Central memory CD8-positive, alpha-beta T cell (primary cell): ENCODE data around the gene DCAKD.
A peak's percentile ranks its signal among the peaks of the same experiment; 100 is the strongest.

ENCODE experiments used
- ATAC-seq: fragments of 150-1000 bp; cut with Tn5 transposase; replicated peaks from 2 replicates; pipeline ENCODE4 v1.10.0; 2022; ENCODE audit warnings: mild to moderate bottlenecking, moderate FRiP score, moderate number of reproducible peaks; ENCODE audit not compliant: poor library complexity, severe bottlenecking; ENCODE audit errors: extremely low read depth
- DNase-seq, 2 donors: peaks; one replicate each; pipeline ENCODE4 v3.0.0; 2021; ENCODE audit warnings: low spot score in 2 of 2
- H3K27ac Mint-ChIP-seq: one replicate; pipeline ENCODE4 v1.8.0; 2022; ENCODE audit warnings: low read depth, mild to moderate bottlenecking, moderate library complexity, mixed read lengths
- H3K27me3 Mint-ChIP-seq: one replicate; pipeline ENCODE4 v1.8.0; 2022; ENCODE audit warnings: mixed read lengths
- H3K36me3 Mint-ChIP-seq: one replicate; pipeline ENCODE4 v1.8.0; 2022; ENCODE audit warnings: mild to moderate bottlenecking, moderate library complexity, mixed read lengths; ENCODE audit not compliant: insufficient read depth
- H3K4me1 Mint-ChIP-seq: one replicate; pipeline ENCODE4 v1.8.0; 2022; ENCODE audit warnings: mixed read lengths
- H3K4me3 Mint-ChIP-seq: one replicate; pipeline ENCODE4 v1.8.0; 2022; ENCODE audit warnings: mild to moderate bottlenecking, moderate library complexity, mixed read lengths
- H3K9me3 Mint-ChIP-seq: one replicate; pipeline ENCODE4 v1.8.0; 2022; ENCODE audit warnings: mixed read lengths

DCAKD gene

DNA sequence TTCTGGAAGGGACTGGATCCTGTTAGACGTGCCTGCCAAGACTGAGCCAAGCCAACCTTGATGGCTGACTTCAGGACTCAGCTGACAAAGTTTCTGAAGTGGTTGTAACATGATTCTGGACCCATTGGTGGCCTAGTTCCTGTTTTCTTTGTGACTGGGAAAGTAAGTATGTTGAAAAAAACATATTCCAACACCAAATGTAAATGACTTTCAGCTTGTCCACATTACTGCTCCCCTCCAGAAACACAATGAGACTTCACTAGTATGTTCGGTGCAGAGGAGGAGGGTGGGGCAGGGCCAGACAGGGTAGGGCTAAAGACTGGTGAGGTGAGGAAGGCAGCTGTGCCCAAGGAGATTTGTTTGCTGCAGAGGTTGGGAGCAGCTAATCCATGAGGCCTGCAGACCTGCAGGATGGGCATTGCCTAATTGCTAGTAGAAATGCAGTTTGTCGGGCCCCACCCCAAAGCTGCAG lies 36.1 kb upstream of the DCAKD start:
- ATAC-seq (no peak), DNase-seq (no peak)
- H3K36me3 Mint-ChIP-seq, result peaks cover 64% of the 10 kb centered on the region

DNA sequence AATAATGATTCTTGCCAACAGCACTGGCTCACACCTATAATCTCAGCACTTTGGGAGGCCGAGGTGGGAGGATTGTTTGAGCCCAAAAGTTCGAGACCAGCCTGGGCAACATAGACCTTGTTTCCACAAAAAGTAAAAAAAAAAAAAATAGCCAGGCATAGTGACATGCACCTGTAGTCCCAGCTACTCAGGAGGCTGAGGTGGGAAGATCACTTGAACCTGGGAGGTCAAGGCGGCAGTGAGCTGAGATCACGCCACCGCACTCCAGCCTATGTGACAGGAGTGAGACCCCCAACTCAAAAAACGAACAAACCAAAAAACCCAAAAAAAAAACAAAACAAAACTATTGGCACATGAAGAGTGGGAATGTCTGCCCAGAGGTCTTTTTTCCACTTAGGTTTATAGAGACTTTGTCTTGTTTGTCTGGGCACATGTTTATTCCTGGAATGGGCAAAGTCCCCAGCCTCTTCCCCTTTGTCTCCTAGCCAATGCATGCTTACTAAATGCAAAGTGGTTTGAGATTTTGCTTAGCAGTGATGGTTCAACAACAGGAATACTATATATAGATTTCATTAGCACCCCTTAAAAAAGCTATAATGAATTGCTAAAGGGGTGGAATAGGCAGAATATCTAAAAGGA lies 35.6 kb upstream of the DCAKD start:
- H3K27me3 Mint-ChIP-seq, result no peaks in the 10 kb centered on the region
- no peaks in the 10 kb centered on the region for H3K9me3 Mint-ChIP-seq
- no peak overlapping the region for H3K27ac Mint-ChIP-seq
- DNase-seq (no peak), ATAC-seq (no peak)
- no peak overlapping the region for H3K4me3 Mint-ChIP-seq
- peaks cover 64% of the 10 kb centered on the region for H3K36me3 Mint-ChIP-seq
- no peaks in the 10 kb centered on the region for H3K4me1 Mint-ChIP-seq

More for the DNA sequence above, 36.1 kb upstream of the DCAKD start:
- Mint-ChIP-seq H3K27ac (no peak overlapping the region), H3K9me3 (no peaks in the 10 kb centered on the region), H3K4me3 (no peak overlapping the region), H3K27me3 (no peaks in the 10 kb centered on the region), H3K4me1 (no peaks in the 10 kb centered on the region)

DNA sequence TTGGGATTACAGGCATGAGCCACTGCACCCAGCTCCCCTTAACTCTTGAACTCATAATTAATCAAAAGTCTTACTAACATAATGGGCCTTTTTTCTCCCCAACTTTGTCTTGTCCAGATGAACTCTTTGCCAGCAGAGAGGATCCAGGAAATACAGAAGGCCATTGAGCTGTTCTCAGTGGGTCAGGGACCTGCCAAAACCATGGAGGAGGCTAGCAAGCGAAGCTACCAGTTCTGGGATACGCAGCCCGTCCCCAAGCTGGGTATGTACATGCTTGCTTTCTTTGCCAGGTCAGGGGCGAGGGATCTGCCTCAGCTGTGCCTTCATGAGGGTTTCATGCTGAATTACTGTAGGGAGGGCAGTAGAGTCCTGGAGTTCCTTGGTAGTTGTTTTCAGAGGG lies 35.0 kb upstream of the DCAKD start:
- Mint-ChIP-seq H3K4me3 (no peak overlapping the region), H3K36me3 (peaks cover 63% of the 10 kb centered on the region), H3K27me3 (no peaks in the 10 kb centered on the region), H3K9me3 (no peaks in the 10 kb centered on the region), H3K4me1 (no peaks in the 10 kb centered on the region), H3K27ac (no peak overlapping the region)
- DNase-seq (no peak), ATAC-seq (no peak)

- ATAC-seq (no peak), DNase-seq (no peak)
- H3K4me3 Mint-ChIP-seq, result no peak overlapping the region
- peaks cover 46% of the 10 kb centered on the region for H3K36me3 Mint-ChIP-seq
- H3K27me3 Mint-ChIP-seq, result no peaks in the 10 kb centered on the region
- H3K4me1 Mint-ChIP-seq, result peaks cover 12% of the 10 kb centered on the region
- H3K9me3 Mint-ChIP-seq, result no peaks in the 10 kb centered on the region
- no peak overlapping the region for H3K27ac Mint-ChIP-seq
Measured at GRCh38 chr17:45081047-45081703, 29.7 kb upstream of the DCAKD start.

DNA sequence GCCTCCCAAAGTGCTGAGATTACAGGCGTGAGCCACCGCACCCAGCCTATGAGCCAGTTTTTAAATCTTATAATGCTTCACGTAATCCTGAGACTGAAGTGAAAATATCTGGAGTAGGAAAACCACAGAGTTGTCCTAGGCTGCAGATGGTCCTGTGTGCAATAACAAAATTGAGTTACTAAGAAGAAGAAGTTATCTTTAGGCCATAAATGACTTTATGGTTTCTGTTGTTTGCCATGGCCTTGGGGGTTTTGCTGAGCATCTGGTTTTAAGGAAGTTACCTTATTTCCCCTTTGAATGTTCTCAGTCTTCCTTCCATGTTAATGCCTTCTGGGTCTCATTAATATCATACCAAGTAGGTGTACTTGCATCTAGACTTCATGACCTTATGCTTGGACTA lies 26.2 kb upstream of the DCAKD start:
- H3K4me1 Mint-ChIP-seq, result peaks cover 21% of the 10 kb centered on the region
- DNase-seq, result no peak
- no peak for ATAC-seq
- H3K27ac Mint-ChIP-seq, result no peak overlapping the region
- H3K36me3 Mint-ChIP-seq, result peaks cover 32% of the 10 kb centered on the region
- no peaks in the 10 kb centered on the region for H3K9me3 Mint-ChIP-seq
- no peak overlapping the region for H3K4me3 Mint-ChIP-seq
- no peaks in the 10 kb centered on the region for H3K27me3 Mint-ChIP-seq

- Mint-ChIP-seq H3K27ac (no peak overlapping the region), H3K27me3 (no peaks in the 10 kb centered on the region), H3K4me1 (peaks cover 21% of the 10 kb centered on the region), H3K4me3 (no peak overlapping the region), H3K9me3 (no peaks in the 10 kb centered on the region), H3K36me3 (peaks cover 21% of the 10 kb centered on the region)
- no peak for DNase-seq
- no peak for ATAC-seq
Measured at GRCh38 chr17:45073414-45074070, 22.1 kb upstream of the DCAKD start.

- H3K36me3 Mint-ChIP-seq, result peaks cover 18% of the 10 kb centered on the region
- no peak for ATAC-seq
- DNase-seq, result no peak
- no peak overlapping the region for H3K27ac Mint-ChIP-seq
- H3K4me3 Mint-ChIP-seq, result no peak overlapping the region
- no peaks in the 10 kb centered on the region for H3K27me3 Mint-ChIP-seq
- no peaks in the 10 kb centered on the region for H3K9me3 Mint-ChIP-seq
- peaks cover 19% of the 10 kb centered on the region for H3K4me1 Mint-ChIP-seq
Measured at GRCh38 chr17:45070809-45071208, 19.4 kb upstream of the DCAKD start.

- Mint-ChIP-seq H3K36me3 (peaks cover 18% of the 10 kb centered on the region), H3K27ac (no peak overlapping the region), H3K4me3 (no peak overlapping the region), H3K4me1 (peaks cover 19% of the 10 kb centered on the region), H3K27me3 (no peaks in the 10 kb centered on the region), H3K9me3 (no peaks in the 10 kb centered on the region)
- ATAC-seq, result no peak
- DNase-seq, result no peak
Measured at GRCh38 chr17:45070001-45070400, 18.6 kb upstream of the DCAKD start.

DNA sequence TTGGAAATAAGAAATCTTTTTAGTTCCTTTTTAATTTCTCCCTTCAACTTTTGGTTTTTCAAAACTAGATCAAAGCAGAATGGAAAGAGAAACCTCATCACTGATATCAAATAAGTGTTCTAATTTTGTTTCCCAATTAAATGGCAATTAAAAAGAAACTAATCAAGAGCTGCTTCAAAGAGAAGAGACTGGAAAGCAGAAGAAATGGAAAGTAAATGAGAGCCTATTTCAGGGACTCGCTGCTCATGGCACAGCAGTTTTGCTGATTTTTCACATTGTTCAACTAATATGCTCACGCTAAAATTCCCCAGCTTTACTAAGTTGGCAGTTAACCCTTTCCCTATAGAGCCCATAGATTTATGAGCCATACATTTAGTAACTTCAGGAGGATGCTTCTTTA lies 16.2 kb upstream of the DCAKD start:
- DNase-seq, result no peak
- no peak for ATAC-seq
- peak overlapping the region; percentile 19 for H3K27ac Mint-ChIP-seq
- peaks cover 12% of the 10 kb centered on the region for H3K36me3 Mint-ChIP-seq
- H3K9me3 Mint-ChIP-seq, result no peaks in the 10 kb centered on the region
- H3K27me3 Mint-ChIP-seq, result no peaks in the 10 kb centered on the region
- peaks cover 26% of the 10 kb centered on the region for H3K4me1 Mint-ChIP-seq
- no peak overlapping the region for H3K4me3 Mint-ChIP-seq

DNA sequence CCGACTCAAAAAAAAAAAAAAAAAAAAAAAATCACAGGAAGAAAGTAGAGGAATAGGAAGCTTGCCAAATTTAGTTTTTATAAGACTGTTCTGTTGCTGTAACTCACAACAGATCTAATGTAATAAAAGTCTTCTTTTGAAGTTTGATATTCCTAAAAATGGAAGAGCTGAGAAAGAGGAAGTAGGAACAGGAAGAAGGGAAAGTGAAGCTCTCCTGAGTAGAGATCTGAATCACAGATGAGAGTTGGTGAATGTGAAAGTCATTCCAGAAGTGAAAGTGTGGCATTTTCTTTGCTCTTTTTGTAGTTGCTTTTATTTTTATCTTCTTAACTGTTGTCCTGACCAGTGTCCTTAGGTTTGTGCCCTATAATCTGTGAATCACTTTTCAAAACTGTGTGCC lies 11.8 kb upstream of the DCAKD start:
- Mint-ChIP-seq H3K36me3 (peaks cover 8% of the 10 kb centered on the region), H3K9me3 (no peaks in the 10 kb centered on the region), H3K27me3 (no peaks in the 10 kb centered on the region), H3K4me3 (no peak overlapping the region), H3K4me1 (peaks cover 53% of the 10 kb centered on the region), H3K27ac (no peak overlapping the region)
- ATAC-seq (no peak), DNase-seq (no peak)

- no peak for ATAC-seq
- peak overlapping the region; percentile 88 for H3K4me3 Mint-ChIP-seq
- peaks cover 42% of the 10 kb centered on the region for H3K4me1 Mint-ChIP-seq
Measured at GRCh38 chr17:45061606-45062205, 10.3 kb upstream of the DCAKD start.

DNA sequence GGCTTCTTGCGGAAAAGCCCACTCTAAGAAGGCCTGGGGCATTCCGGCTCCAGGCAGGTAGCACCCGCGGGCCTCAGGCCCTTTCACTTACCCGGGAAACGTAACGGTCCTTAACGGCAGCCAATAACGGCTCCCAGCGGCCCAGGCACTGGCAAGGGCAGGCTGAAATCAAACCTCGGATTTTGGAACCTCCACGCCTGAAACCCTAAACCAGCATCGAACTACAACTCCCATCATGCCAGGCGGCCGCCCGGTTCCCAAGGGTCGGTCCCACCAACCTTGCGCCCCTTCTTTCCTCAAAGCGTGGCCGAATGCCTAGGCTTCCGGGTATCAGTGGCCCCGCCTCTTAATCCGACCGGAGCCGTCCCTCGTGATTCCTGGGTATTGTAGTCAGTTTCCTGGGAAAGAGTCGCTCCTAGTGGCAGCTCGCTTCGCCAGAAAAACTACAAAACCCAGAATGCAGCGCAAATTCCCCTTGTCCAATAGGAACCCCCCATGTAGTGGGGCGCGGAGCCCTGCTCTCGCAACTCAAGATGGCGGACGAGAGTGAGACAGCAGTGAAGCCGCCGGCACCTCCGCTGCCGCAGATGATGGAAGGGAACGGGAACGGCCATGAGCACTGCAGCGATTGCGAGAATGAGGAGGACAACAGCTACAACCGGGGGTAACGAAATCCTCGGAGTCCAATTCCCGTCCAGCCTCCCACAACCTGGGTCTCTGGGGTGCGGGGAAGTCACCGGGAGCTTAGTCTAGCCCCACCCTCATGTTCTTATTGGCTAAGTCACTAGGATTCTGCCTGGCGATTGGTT lies 9.6 kb upstream of the DCAKD start, which contains the start of gene NMT1:
NMT1 (plus strand) TSS at position 521 of the 809 bp plus-strand sequence; CDS start at position 534, 13 bp downstream.
- Mint-ChIP-seq H3K9me3 (no peaks in the 10 kb centered on the region), H3K4me1 (peaks cover 42% of the 10 kb centered on the region), H3K4me3 (peak within 1 kb of the TSS; percentile 88), H3K27ac (peak within 1 kb of the TSS; percentile 96), H3K27me3 (no peaks in the 10 kb centered on the region), H3K36me3 (peaks cover 10% of the 10 kb centered on the region)
- DNase-seq (peak; percentile 89 to 97), ATAC-seq (peak; percentile 91)

More at GRCh38 chr17:45061606-45062205, 10.3 kb upstream of the DCAKD start:
- H3K27ac Mint-ChIP-seq, result peak overlapping the region; percentile 96
- H3K36me3 Mint-ChIP-seq, result peaks cover 10% of the 10 kb centered on the region
- no peaks in the 10 kb centered on the region for H3K9me3 Mint-ChIP-seq
- no peak for DNase-seq
- no peaks in the 10 kb centered on the region for H3K27me3 Mint-ChIP-seq
